GM10248 (cell line): ENCODE measurements around the gene ZNF771.
"Not testable (repeated sequence)": the region's sequence is repeated elsewhere in the genome, so short reads cannot be mapped to it uniquely, and the experiment has no call there.

Experiments used
- CTCF ChIA-PET: fragments of 300-600 bp; sonication (Branson Sonifier 250); formaldehyde crosslinking; extraction: SDS; loops from one replicate; lab custom pipeline; 2021; ENCODE audit warnings: antibody characterized with exemption; lab: Yijun Ruan, JAX
- POLR2A ChIA-PET: fragments of 350-650 bp; sonication (Branson Sonifier 250); formaldehyde crosslinking; extraction: SDS; loops from one replicate; lab custom pipeline; 2020; ENCODE audit warnings: antibody characterized with exemption; lab: Yijun Ruan, JAX
- DNase-seq: peaks from one replicate; pipeline ENCODE4 v3.0.0; 2012; ENCODE audit errors: extremely low spot score
- TF ChIP-seq, protein P1 (sequence below): IDR thresholded peaks from 2 replicates; pipeline ENCODE4 v1.5.1; 2012; ENCODE audit warnings: mild to moderate bottlenecking, low read depth; ENCODE audit errors: extremely low read depth, missing control alignments, control extremely low read depth

Gene ZNF771

DNA sequence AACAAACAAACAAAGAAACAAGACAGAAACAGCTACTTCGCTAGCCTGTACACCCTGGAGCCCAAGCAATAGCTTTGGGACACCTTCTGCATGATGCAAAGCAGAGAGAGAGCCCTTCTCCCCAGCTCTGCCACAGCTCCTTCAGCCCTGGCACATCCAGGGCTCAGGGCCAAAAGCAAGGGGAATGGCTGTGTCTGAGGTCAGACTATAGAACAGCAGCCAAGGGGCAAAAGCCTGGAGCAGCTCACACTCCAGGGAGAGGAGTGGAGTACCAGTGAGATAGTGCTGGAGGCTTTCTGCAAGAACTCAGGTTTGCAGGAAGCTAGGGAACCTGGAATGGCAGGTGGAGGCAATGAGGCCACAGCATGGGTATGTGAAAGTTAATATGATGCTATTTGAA is 49.9 kb downstream of the ZNF771 start:
- TF ChIP-seq, protein P1, sequence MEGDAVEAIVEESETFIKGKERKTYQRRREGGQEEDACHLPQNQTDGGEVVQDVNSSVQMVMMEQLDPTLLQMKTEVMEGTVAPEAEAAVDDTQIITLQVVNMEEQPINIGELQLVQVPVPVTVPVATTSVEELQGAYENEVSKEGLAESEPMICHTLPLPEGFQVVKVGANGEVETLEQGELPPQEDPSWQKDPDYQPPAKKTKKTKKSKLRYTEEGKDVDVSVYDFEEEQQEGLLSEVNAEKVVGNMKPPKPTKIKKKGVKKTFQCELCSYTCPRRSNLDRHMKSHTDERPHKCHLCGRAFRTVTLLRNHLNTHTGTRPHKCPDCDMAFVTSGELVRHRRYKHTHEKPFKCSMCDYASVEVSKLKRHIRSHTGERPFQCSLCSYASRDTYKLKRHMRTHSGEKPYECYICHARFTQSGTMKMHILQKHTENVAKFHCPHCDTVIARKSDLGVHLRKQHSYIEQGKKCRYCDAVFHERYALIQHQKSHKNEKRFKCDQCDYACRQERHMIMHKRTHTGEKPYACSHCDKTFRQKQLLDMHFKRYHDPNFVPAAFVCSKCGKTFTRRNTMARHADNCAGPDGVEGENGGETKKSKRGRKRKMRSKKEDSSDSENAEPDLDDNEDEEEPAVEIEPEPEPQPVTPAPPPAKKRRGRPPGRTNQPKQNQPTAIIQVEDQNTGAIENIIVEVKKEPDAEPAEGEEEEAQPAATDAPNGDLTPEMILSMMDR = no peak
- DNase-seq = no peak
- CTCF ChIA-PET = interaction anchor here (1.1 to 6.4 kb wide), 11 partner anchors 8 to 237 kb away, joined by 3 to 58 read pairs (median 6); partner anchors contain the start of genes DCTPP1, ITGAL and ZNF747
- POLR2A ChIA-PET = interaction anchor here (1.0 kb wide), 1 partner anchor 11 kb away, joined by 3 read pairs; no protein-coding TSS in a partner anchor

GRCh38 chr16:30457743-30458560 is 50.5 kb downstream of the ZNF771 start:
- no peak for DNase-seq
- ChIA-PET POLR2A (interaction anchor here (1.0 to 1.7 kb wide), 6 partner anchors 9 to 100 kb away, joined by 3 to 12 read pairs (median 4); partner anchors contain the start of gene ZNF764), CTCF (interaction anchor here (0.9 to 6.4 kb wide), 12 partner anchors 9 to 236 kb away, joined by 3 to 58 read pairs (median 4); partner anchors contain the start of genes DCTPP1, ITGAL, ZNF747 and ZNF764)
- TF ChIP-seq, protein P1 = no peak

GRCh38 chr16:30458561-30459394 is 51.4 kb downstream of the ZNF771 start:
- ChIA-PET CTCF (interaction anchor here (0.9 to 6.4 kb wide), 9 partner anchors 10 to 162 kb away, joined by 3 to 58 read pairs (median 3); partner anchors contain the start of genes DCTPP1, ITGAL, ZNF747 and ZNF764), POLR2A (interaction anchor here (1.0 to 1.7 kb wide), 5 partner anchors 10 to 99 kb away, joined by 3 to 12 read pairs (median 4); partner anchors contain the start of gene ZNF764)
- DNase-seq = peak; percentile 77
- TF ChIP-seq, protein P1 = no peak

DNA sequence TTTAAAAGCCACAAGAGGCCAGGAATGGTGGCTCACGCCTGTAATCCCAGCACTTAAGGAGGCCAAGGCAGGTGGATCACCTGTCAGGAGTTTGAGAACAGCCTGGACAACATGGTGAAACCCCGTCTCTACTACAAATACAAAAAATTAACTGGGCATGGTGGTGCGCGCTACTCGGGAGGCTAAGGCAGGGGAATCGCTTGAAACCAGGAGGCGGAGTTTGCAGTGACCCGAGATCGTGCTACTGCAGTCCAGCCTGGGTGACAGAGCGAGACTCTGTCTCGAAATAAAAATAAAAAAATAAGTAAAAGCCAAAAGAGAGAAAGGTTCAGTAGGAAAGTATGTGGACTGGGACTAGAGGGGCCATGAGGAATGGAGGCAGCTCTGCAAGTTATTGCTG is 52.0 kb downstream of the ZNF771 start:
- no peak for DNase-seq
- POLR2A ChIA-PET = interaction anchor here (1.1 to 1.7 kb wide), 4 partner anchors 11 to 99 kb away, joined by 3 to 12 read pairs (median 6); partner anchors contain the start of gene ZNF764
- TF ChIP-seq, protein P1 = no peak
- CTCF ChIA-PET = interaction anchor here (1.2 to 6.4 kb wide), 5 partner anchors 10 to 76 kb away, joined by 3 to 58 read pairs (median 36); partner anchors contain the start of genes DCTPP1 and ITGAL

DNA sequence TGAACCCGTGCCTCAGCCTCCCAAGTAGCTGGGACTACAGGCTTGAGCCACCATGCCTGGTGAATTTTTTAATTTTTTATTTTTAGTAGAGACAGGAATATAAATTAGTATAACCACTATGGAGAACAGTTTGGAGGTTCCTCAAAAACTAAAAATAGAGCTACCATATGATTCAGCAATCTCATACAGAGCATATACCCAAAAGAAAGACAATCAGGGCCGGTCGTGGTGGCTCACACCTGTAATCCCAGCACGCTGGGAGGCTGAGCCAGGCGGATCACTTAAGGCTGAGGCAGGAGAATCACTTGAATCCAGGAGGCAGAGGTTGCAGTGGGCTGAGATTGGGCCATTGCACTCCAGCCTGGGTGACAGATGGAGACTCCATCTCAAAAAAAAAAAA is 54.0 kb downstream of the ZNF771 start:
- CTCF ChIA-PET = interaction anchor here (0.7 to 2.6 kb wide), 5 partner anchors 9 to 168 kb away, joined by 3 to 13 read pairs (median 3); partner anchors contain the start of gene DCTPP1
- DNase-seq, POLR2A ChIA-PET: not testable (repeated sequence)

DNA sequence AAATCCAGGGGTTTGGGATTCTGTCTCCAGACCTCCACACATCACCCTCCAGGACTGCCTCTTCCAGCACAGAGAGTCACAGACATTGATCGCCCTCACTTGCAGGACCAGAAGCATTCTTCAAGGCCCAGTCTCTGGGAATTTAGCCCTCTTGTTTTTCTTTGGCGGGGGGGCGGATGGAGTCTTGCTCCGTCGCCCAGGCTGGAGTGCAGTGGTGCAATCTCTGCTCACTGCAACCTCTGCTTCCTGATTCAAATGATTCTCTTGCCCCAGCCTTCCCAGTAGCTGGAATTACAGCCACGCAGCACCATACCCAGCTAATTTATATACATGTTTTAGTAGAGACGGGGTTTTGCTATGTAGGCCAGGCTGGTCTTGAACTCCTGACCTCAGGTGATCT is 56.7 kb downstream of the ZNF771 start:
- ChIA-PET POLR2A (no interaction called here), CTCF (no interaction called here)
- no peak for DNase-seq
- TF ChIP-seq, protein P1 = no peak
